ENCODE measurements around the gene ALDH1B1.
"Not testable (repeated sequence)": the region's sequence is repeated elsewhere in the genome, so short reads cannot be mapped to it uniquely, and the experiment has no call there.

Gene ALDH1B1

GRCh38 chr9:38372762-38373619 is 19.5 kb upstream of the ALDH1B1 start:
- no peaks in the 10 kb centered on the region for H3K4me1 Mint-ChIP-seq (ENCODE audit: low read depth)
- no peak overlapping the region for H3K27ac Mint-ChIP-seq
- peaks cover 2% of the 10 kb centered on the region for H3K27me3 Mint-ChIP-seq (ENCODE audit: low read depth)
- DNase-seq (ENCODE audit: low spot score) = no peak
- no peaks in the 10 kb centered on the region for H3K36me3 Mint-ChIP-seq (ENCODE audit: low read depth)
- no peak overlapping the region for H3K4me3 Mint-ChIP-seq
- no peaks in the 10 kb centered on the region for H3K9me3 Mint-ChIP-seq

- DNase-seq (ENCODE audit: low spot score) = no peak
- no peaks in the 10 kb centered on the region for H3K36me3 Mint-ChIP-seq (ENCODE audit: low read depth)
- H3K4me3 Mint-ChIP-seq = no peak overlapping the region
- no peak overlapping the region for H3K27ac Mint-ChIP-seq
- H3K27me3 Mint-ChIP-seq (ENCODE audit: low read depth) = peaks cover 2% of the 10 kb centered on the region
- H3K4me1 Mint-ChIP-seq (ENCODE audit: low read depth) = no peaks in the 10 kb centered on the region
- no peaks in the 10 kb centered on the region for H3K9me3 Mint-ChIP-seq
These were observed 18.8 kb upstream of the ALDH1B1 start for GRCh38 chr9:38373679-38374078.

- Mint-ChIP-seq H3K4me1 (ENCODE audit: low read depth) (no peaks in the 10 kb centered on the region), H3K4me3 (no peak overlapping the region), H3K9me3 (no peaks in the 10 kb centered on the region), H3K27me3 (ENCODE audit: low read depth) (peaks cover 2% of the 10 kb centered on the region), H3K27ac (no peak overlapping the region), H3K36me3 (ENCODE audit: low read depth) (no peaks in the 10 kb centered on the region)
- no peak for DNase-seq (ENCODE audit: low spot score)
These were observed 17.5 kb upstream of the ALDH1B1 start for GRCh38 chr9:38374847-38375571.

GRCh38 chr9:38375572-38375963 is 16.9 kb upstream of the ALDH1B1 start:
- no peak overlapping the region for H3K27ac Mint-ChIP-seq
- H3K9me3 Mint-ChIP-seq = no peaks in the 10 kb centered on the region
- DNase-seq (ENCODE audit: low spot score) = no peak
- no peak overlapping the region for H3K4me3 Mint-ChIP-seq
- H3K36me3 Mint-ChIP-seq (ENCODE audit: low read depth) = no peaks in the 10 kb centered on the region
- H3K27me3 Mint-ChIP-seq (ENCODE audit: low read depth) = peaks cover 2% of the 10 kb centered on the region
- no peaks in the 10 kb centered on the region for H3K4me1 Mint-ChIP-seq (ENCODE audit: low read depth)

- Mint-ChIP-seq H3K27me3 (ENCODE audit: low read depth) (peaks cover 2% of the 10 kb centered on the region), H3K27ac (no peak overlapping the region), H3K4me1 (ENCODE audit: low read depth) (no peaks in the 10 kb centered on the region), H3K9me3 (no peaks in the 10 kb centered on the region), H3K4me3 (no peak overlapping the region), H3K36me3 (ENCODE audit: low read depth) (no peaks in the 10 kb centered on the region)
- DNase-seq (ENCODE audit: low spot score) = no peak
These were observed 16.4 kb upstream of the ALDH1B1 start for GRCh38 chr9:38376021-38376670.

GRCh38 chr9:38377336-38378083 is 15.0 kb upstream of the ALDH1B1 start:
- not testable (repeated sequence) for H3K27ac Mint-ChIP-seq; H3K27me3 Mint-ChIP-seq (ENCODE audit: low read depth); H3K4me1 Mint-ChIP-seq (ENCODE audit: low read depth); DNase-seq (ENCODE audit: low spot score); H3K36me3 Mint-ChIP-seq (ENCODE audit: low read depth); H3K4me3 Mint-ChIP-seq; H3K9me3 Mint-ChIP-seq

GRCh38 chr9:38380230-38380871 is 12.2 kb upstream of the ALDH1B1 start:
- no peaks in the 10 kb centered on the region for H3K4me1 Mint-ChIP-seq (ENCODE audit: low read depth)
- H3K9me3 Mint-ChIP-seq = peaks cover 5% of the 10 kb centered on the region
- H3K27ac Mint-ChIP-seq = no peak overlapping the region
- no peaks in the 10 kb centered on the region for H3K27me3 Mint-ChIP-seq (ENCODE audit: low read depth)
- H3K36me3 Mint-ChIP-seq (ENCODE audit: low read depth) = no peaks in the 10 kb centered on the region
- no peak overlapping the region for H3K4me3 Mint-ChIP-seq
- DNase-seq (ENCODE audit: low spot score) = no peak

GRCh38 chr9:38380872-38381534 is 11.5 kb upstream of the ALDH1B1 start:
- Mint-ChIP-seq H3K4me1 (ENCODE audit: low read depth) (no peaks in the 10 kb centered on the region), H3K4me3 (no peak overlapping the region), H3K36me3 (ENCODE audit: low read depth) (no peaks in the 10 kb centered on the region), H3K27me3 (ENCODE audit: low read depth) (peaks cover 3% of the 10 kb centered on the region), H3K9me3 (peaks cover 5% of the 10 kb centered on the region), H3K27ac (no peak overlapping the region)
- DNase-seq (ENCODE audit: low spot score) = no peak

- no peak for DNase-seq (ENCODE audit: low spot score)
- Mint-ChIP-seq H3K4me3 (no peak overlapping the region), H3K27me3 (ENCODE audit: low read depth) (peaks cover 5% of the 10 kb centered on the region), H3K9me3 (peaks cover 5% of the 10 kb centered on the region), H3K4me1 (ENCODE audit: low read depth) (no peaks in the 10 kb centered on the region), H3K36me3 (ENCODE audit: low read depth) (no peaks in the 10 kb centered on the region), H3K27ac (no peak overlapping the region)
These were observed 10.4 kb upstream of the ALDH1B1 start for GRCh38 chr9:38382141-38382540.

- H3K27ac Mint-ChIP-seq = no peak overlapping the region
- no peaks in the 10 kb centered on the region for H3K36me3 Mint-ChIP-seq (ENCODE audit: low read depth)
- no peaks in the 10 kb centered on the region for H3K4me1 Mint-ChIP-seq (ENCODE audit: low read depth)
- no peak for DNase-seq (ENCODE audit: low spot score)
- H3K27me3 Mint-ChIP-seq (ENCODE audit: low read depth) = peaks cover 16% of the 10 kb centered on the region
- H3K9me3 Mint-ChIP-seq = peaks cover 5% of the 10 kb centered on the region
- no peak overlapping the region for H3K4me3 Mint-ChIP-seq
These were observed 7.3 kb upstream of the ALDH1B1 start for GRCh38 chr9:38384990-38385848.

GRCh38 chr9:38385896-38386295 is 6.6 kb upstream of the ALDH1B1 start:
- H3K9me3 Mint-ChIP-seq = peaks cover 5% of the 10 kb centered on the region
- H3K4me1 Mint-ChIP-seq (ENCODE audit: low read depth) = no peaks in the 10 kb centered on the region
- no peaks in the 10 kb centered on the region for H3K36me3 Mint-ChIP-seq (ENCODE audit: low read depth)
- DNase-seq (ENCODE audit: low spot score) = no peak
- H3K27ac Mint-ChIP-seq = no peak overlapping the region
- peaks cover 19% of the 10 kb centered on the region for H3K27me3 Mint-ChIP-seq (ENCODE audit: low read depth)
- no peak overlapping the region for H3K4me3 Mint-ChIP-seq

GRCh38 chr9:38386319-38386895 is 6.1 kb upstream of the ALDH1B1 start:
- Mint-ChIP-seq H3K4me1 (ENCODE audit: low read depth) (no peaks in the 10 kb centered on the region), H3K27ac (no peak overlapping the region), H3K9me3 (peaks cover 5% of the 10 kb centered on the region), H3K36me3 (ENCODE audit: low read depth) (no peaks in the 10 kb centered on the region), H3K27me3 (ENCODE audit: low read depth) (peaks cover 24% of the 10 kb centered on the region), H3K4me3 (no peak overlapping the region)
- DNase-seq (ENCODE audit: low spot score) = no peak
